Measurements from ENCODE around the gene PGAM5. TPM values are rescaled to one million over a fixed set of nuclear protein-coding genes. Genes with fewer than 3 reads are reported as not detected.

Gene PGAM5
- total RNA-seq, 1 donor from 2014 or later = 29.1 TPM

GRCh38 chr12:132669166-132669879, 41.3 kb upstream of the PGAM5 start:
- Mint-ChIP-seq H3K36me3 (ENCODE audit: unreplicated experiment) (peaks cover 4% of the 10 kb centered on the region), H3K4me1 (ENCODE audit: low read depth, unreplicated experiment) (no peaks in the 10 kb centered on the region), H3K9me3 (ENCODE audit: unreplicated experiment) (no peaks in the 10 kb centered on the region), H3K27me3 (ENCODE audit: unreplicated experiment) (peaks cover 7% of the 10 kb centered on the region), H3K4me3 (ENCODE audit: unreplicated experiment) (no peak overlapping the region), H3K27ac (ENCODE audit: unreplicated experiment) (no peak overlapping the region)
- DNase-seq = no peak
- TF ChIP-seq CTCF (IDR thresholded peaks at IDR 0.05; ENCODE audit: partially characterized antibody, unreplicated experiment) = no peak

GRCh38 chr12:132672116-132672515, 38.5 kb upstream of the PGAM5 start:
- Mint-ChIP-seq H3K27me3 (ENCODE audit: unreplicated experiment) (peaks cover 9% of the 10 kb centered on the region), H3K27ac (ENCODE audit: unreplicated experiment) (no peak overlapping the region), H3K4me1 (ENCODE audit: low read depth, unreplicated experiment) (no peaks in the 10 kb centered on the region), H3K36me3 (ENCODE audit: unreplicated experiment) (peaks cover 12% of the 10 kb centered on the region), H3K4me3 (ENCODE audit: unreplicated experiment) (no peak overlapping the region), H3K9me3 (ENCODE audit: unreplicated experiment) (no peaks in the 10 kb centered on the region)
- no peak for DNase-seq
- TF ChIP-seq CTCF (IDR thresholded peaks at IDR 0.05; ENCODE audit: partially characterized antibody, unreplicated experiment) = no peak

- no peaks in the 10 kb centered on the region for H3K9me3 Mint-ChIP-seq (ENCODE audit: unreplicated experiment)
- H3K27ac Mint-ChIP-seq (ENCODE audit: unreplicated experiment) = no peak overlapping the region
- no peak for DNase-seq
- H3K36me3 Mint-ChIP-seq (ENCODE audit: unreplicated experiment) = peaks cover 8% of the 10 kb centered on the region
- no peak overlapping the region for H3K4me3 Mint-ChIP-seq (ENCODE audit: unreplicated experiment)
- no peak for TF ChIP-seq CTCF (IDR thresholded peaks at IDR 0.05; ENCODE audit: partially characterized antibody, unreplicated experiment)
- no peaks in the 10 kb centered on the region for H3K4me1 Mint-ChIP-seq (ENCODE audit: low read depth, unreplicated experiment)
- peaks cover 7% of the 10 kb centered on the region for H3K27me3 Mint-ChIP-seq (ENCODE audit: unreplicated experiment)
Observed at GRCh38 chr12:132672678-132673077, 38.0 kb upstream of the PGAM5 start.

GRCh38 chr12:132673288-132674179, 37.1 kb upstream of the PGAM5 start:
- H3K4me1 Mint-ChIP-seq (ENCODE audit: low read depth, unreplicated experiment) = no peaks in the 10 kb centered on the region
- H3K36me3 Mint-ChIP-seq (ENCODE audit: unreplicated experiment) = peaks cover 8% of the 10 kb centered on the region
- H3K27ac Mint-ChIP-seq (ENCODE audit: unreplicated experiment) = no peak overlapping the region
- no peaks in the 10 kb centered on the region for H3K9me3 Mint-ChIP-seq (ENCODE audit: unreplicated experiment)
- no peak for DNase-seq
- TF ChIP-seq CTCF (IDR thresholded peaks at IDR 0.05; ENCODE audit: partially characterized antibody, unreplicated experiment) = no peak
- peaks cover 7% of the 10 kb centered on the region for H3K27me3 Mint-ChIP-seq (ENCODE audit: unreplicated experiment)
- no peak overlapping the region for H3K4me3 Mint-ChIP-seq (ENCODE audit: unreplicated experiment)

- no peaks in the 10 kb centered on the region for H3K9me3 Mint-ChIP-seq (ENCODE audit: unreplicated experiment)
- TF ChIP-seq CTCF (IDR thresholded peaks at IDR 0.05; ENCODE audit: partially characterized antibody, unreplicated experiment) = no peak
- no peaks in the 10 kb centered on the region for H3K4me1 Mint-ChIP-seq (ENCODE audit: low read depth, unreplicated experiment)
- no peak overlapping the region for H3K27ac Mint-ChIP-seq (ENCODE audit: unreplicated experiment)
- no peak for DNase-seq
- H3K27me3 Mint-ChIP-seq (ENCODE audit: unreplicated experiment) = peaks cover 7% of the 10 kb centered on the region
- peaks cover 8% of the 10 kb centered on the region for H3K36me3 Mint-ChIP-seq (ENCODE audit: unreplicated experiment)
- no peak overlapping the region for H3K4me3 Mint-ChIP-seq (ENCODE audit: unreplicated experiment)
Observed at GRCh38 chr12:132674561-132674960, 36.1 kb upstream of the PGAM5 start.

All from glutamatergic neuron (in vitro differentiated cells).